Thyroid gland (tissue), 4 donors: ENCODE measurements around the gene RFLNA. TPM values are rescaled to one million over a fixed set of nuclear protein-coding genes. Genes with fewer than 3 reads are reported as not detected.

Experiments
- DNase-seq, 2 donors: peaks; one replicate each; pipeline ENCODE4 v3.0.0-alpha.2; 2019
- H3K27ac ChIP-seq, 3 donors: fragments of 200-600 bp; sonication (generic); 1 replicate in 2 of 3; 2 replicates in 1 of 3; pipeline ENCODE4 v1.5.1; 2016 to 2019; ENCODE audit warnings: mild to moderate bottlenecking in 1 of 3, moderate library complexity in 1 of 3
- H3K27me3 ChIP-seq: fragments of 200-600 bp; sonication (generic); one replicate; pipeline ENCODE4 v1.5.1; 2019
- H3K36me3 ChIP-seq, 2 donors: fragments of 200-600 bp; sonication (generic); one replicate each; pipeline ENCODE4 v1.5.1; 2016 to 2019
- H3K4me1 ChIP-seq, 2 donors: fragments of 200-600 bp; sonication (generic); one replicate each; pipeline ENCODE4 v1.5.1; 2017 to 2019
- H3K4me3 ChIP-seq, 3 donors: fragments of 200-600 bp; sonication (generic); replicated peaks in 1 of 3; 1 replicate in 2 of 3; 2 replicates in 1 of 3; pipeline ENCODE4 v1.5.1; 2016; ENCODE audit warnings: mild to moderate bottlenecking in 1 of 3
- H3K9me3 ChIP-seq: fragments of 200-600 bp; sonication (generic); one replicate; pipeline ENCODE4 v1.5.1; 2017
- POLR2A ChIP-seq, 2 donors: fragments of 450-650 bp; IDR thresholded peaks; one replicate each; pipeline ENCODE4 v1.6.1; 2017; ENCODE audit warnings: antibody characterized with exemption in 2 of 2, mild to moderate bottlenecking in 2 of 2, moderate library complexity in 1 of 2
- WGBS, 2 donors: methylation state at CpG; one replicate each; pipeline ENCODE4 v1.1.5; 2017; 5-methylcytosine and 5-hydroxymethylcytosine counted together
- intact Hi-C: fragments of 100-400 bp; cut with DNase I; formaldehyde crosslinking; loops from one replicate; pipeline ENCODE4 v1.15.1; 2023
- total RNA-seq, 4 donors: library from RNA; depleted of rRNA; stranded (reverse); fragments of >200 nt; gene quantifications; one replicate each; pipeline ENCODE4 v1.2.3, GENCODE V29; 2016
- TF ChIP-seq, protein P1 (sequence below), 6 experiments: fragments of 200-600 bp in 3 of 6; fragments of 450-650 bp in 3 of 6; sonication (generic) in 3 of 6; IDR thresholded peaks; one replicate each; pipeline ENCODE4 v1.5.1; 2016 to 2019; ENCODE audit warnings: antibody characterized with exemption in 6 of 6, mild to moderate bottlenecking in 2 of 6, inconsistent platforms in 1 of 6, moderate library complexity in 1 of 6

RFLNA gene
- total RNA-seq, 4 donors from 2014 or later: 0.40 to 4.5 TPM; not detected in 2

DNA sequence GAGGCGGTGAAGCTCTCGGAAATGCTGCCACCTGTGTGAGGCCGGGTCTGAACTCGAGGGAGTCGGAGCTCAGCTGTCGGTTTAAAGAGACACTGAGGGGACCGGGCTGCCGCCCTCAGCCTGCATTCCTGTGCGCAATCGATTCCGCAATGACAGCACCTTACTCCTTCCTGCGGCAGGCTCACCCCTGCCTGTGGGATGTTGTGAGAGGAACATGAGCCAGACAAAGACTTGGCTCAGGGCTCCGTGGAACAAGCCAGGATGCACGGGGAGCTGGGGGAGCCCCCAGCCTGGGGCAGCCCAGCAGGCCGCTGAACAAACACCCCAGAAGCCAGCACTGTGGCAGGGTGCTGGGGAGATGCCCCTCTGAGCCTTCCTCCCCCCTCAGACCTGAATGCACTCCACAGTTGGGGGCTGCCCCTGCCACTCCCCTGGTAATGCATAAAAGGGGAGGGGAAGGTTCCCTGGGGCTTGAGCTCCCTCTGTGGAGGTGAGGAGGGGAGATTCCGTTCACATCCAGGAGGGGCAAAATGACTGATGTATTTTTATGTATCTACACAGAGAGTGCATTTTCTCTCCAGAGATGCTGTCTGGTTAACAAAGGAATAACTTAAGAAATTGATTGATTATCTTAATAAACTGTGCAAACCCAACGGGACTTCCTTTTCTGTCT, 20.6 kb downstream of the RFLNA start:
- intact Hi-C loops: loop anchor here (5.0 kb wide), 1 partner anchor 278 kb away; no protein-coding TSS in a partner anchor
- no peak for DNase-seq
- WGBS, 2 donors: 42 to 67% methylated on average over 14 to 17 of the region's 17 CpGs

DNA sequence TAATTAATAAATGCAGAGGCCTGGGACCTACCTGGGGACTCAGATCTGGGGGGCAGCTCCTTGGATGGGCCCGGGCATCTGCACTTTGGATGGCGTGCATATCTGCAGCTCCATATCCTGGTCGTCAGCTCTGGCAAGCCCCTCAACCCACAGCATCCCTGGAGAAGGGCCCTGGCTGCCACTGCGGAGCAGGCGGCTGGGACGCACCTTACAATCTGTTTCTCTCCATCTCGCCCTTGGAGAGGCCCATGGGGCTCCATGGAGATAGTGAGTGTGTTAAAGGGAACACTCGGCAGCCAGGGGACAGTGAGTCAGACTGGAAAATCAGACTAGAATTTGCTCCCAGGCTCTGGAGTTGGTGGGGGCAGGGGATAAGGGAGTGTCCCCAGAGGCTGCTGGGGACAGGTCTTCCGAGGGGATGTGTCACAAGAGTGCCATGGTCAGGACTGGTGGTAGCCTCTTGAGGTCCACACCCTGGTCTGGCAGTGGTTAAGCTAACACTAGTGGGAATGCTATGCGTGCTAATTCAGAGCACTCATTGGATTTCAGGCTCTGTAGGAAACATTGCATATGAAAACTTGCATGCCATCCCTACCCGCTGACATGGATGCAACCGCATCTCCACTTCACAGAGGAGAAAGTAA, 21.5 kb downstream of the RFLNA start:
- H3K27me3 ChIP-seq: no peaks in the 10 kb centered on the region
- 79 to 86% methylated on average over 5 to 11 of the region's 12 CpGs for WGBS, 2 donors

More for the DNA sequence above, 20.6 kb downstream of the RFLNA start:
- no peaks in the 10 kb centered on the region for H3K4me1 ChIP-seq
- no peak overlapping the region for H3K4me3 ChIP-seq
- no peaks in the 10 kb centered on the region for H3K27me3 ChIP-seq
- H3K9me3 ChIP-seq: no peaks in the 10 kb centered on the region
- no peak overlapping the region for H3K27ac ChIP-seq
- TF ChIP-seq, protein P1, sequence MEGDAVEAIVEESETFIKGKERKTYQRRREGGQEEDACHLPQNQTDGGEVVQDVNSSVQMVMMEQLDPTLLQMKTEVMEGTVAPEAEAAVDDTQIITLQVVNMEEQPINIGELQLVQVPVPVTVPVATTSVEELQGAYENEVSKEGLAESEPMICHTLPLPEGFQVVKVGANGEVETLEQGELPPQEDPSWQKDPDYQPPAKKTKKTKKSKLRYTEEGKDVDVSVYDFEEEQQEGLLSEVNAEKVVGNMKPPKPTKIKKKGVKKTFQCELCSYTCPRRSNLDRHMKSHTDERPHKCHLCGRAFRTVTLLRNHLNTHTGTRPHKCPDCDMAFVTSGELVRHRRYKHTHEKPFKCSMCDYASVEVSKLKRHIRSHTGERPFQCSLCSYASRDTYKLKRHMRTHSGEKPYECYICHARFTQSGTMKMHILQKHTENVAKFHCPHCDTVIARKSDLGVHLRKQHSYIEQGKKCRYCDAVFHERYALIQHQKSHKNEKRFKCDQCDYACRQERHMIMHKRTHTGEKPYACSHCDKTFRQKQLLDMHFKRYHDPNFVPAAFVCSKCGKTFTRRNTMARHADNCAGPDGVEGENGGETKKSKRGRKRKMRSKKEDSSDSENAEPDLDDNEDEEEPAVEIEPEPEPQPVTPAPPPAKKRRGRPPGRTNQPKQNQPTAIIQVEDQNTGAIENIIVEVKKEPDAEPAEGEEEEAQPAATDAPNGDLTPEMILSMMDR (IDR thresholded peaks at IDR 0.05): no peak
- TF ChIP-seq POLR2A (IDR thresholded peaks at IDR 0.05): no peak
- H3K36me3 ChIP-seq: no peaks in the 10 kb centered on the region

DNA sequence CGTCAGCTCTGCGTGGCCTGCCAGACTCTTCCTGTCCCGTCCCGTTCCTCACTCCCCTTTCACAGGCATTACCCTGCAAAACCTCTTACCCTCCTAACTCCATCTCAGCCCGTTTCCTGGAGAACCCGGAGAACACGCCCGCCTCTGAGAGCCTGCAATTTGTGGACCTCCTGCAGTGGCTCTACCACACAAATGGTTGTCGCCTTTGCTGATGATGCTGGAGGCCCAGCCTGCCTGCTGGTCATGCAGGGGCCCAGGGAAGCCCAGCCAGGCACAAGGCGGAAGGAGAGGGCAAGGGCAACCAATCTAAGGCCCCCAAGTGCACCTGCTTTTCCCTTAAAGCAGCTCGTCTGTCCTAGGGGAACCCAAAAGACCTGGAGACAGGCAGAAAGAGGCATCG, 22.5 kb downstream of the RFLNA start:
- Histone ChIP-seq H3K4me1 (no peaks in the 10 kb centered on the region), H3K4me3 (no peak overlapping the region), H3K9me3 (no peaks in the 10 kb centered on the region), H3K27ac (no peak overlapping the region), H3K27me3 (no peaks in the 10 kb centered on the region), H3K36me3 (no peaks in the 10 kb centered on the region)
- WGBS, 2 donors: 75 to 86% methylated on average over 10 to 12 of the region's 12 CpGs
- TF ChIP-seq, protein P1 (IDR thresholded peaks at IDR 0.05): no peak
- no peak for TF ChIP-seq POLR2A (IDR thresholded peaks at IDR 0.05)
- intact Hi-C loops: loop anchor here (5.0 kb wide), 1 partner anchor 280 kb away; no protein-coding TSS in a partner anchor
- no peak for DNase-seq

More for the DNA sequence above, 21.5 kb downstream of the RFLNA start:
- Histone ChIP-seq H3K36me3 (no peaks in the 10 kb centered on the region), H3K27ac (no peak overlapping the region), H3K4me3 (no peak overlapping the region), H3K4me1 (no peaks in the 10 kb centered on the region), H3K9me3 (no peaks in the 10 kb centered on the region)
- intact Hi-C loops: loop anchor here (5.0 kb wide), 1 partner anchor 279 kb away; no protein-coding TSS in a partner anchor
- no peak for TF ChIP-seq POLR2A (IDR thresholded peaks at IDR 0.05)
- TF ChIP-seq, protein P1 (IDR thresholded peaks at IDR 0.05): no peak
- DNase-seq: no peak

DNA sequence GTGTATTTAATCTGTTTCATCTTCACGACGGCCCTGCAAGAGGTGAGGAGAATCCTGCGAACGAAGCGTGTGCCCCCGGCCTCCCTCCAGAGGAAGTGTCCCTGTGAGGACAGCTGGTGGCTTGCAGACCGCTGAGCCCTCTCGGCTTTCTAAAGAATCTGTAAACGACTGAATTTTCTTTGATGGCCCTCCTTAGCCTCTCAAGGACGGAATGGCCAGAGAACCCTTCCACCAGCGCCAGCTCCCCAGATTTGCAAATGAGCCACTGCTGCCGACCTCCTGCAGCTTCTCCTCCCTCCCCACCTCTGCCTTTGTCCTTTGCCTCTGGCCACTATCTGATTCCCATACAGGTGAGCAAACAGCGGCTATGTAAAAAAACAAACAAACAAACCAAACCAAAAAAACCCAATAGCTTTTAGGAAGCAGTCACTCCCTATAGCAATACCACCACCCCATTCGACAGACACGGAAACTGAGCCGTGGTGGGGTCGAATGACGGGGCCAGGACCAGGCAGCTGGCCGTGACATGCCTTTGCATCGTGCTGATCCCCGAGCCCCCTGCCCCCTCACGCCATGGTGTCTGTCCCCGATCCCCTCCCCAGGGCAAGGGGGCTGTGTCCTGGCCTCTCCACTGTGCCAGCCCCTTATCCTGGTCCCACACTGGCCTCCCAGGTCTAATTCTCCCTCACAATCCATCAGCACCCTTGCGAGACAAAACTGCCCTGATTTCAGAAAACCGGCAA, 23.6 kb downstream of the RFLNA start:
- H3K27me3 ChIP-seq: no peaks in the 10 kb centered on the region
- WGBS, 2 donors: 54 to 63% methylated on average over 23 to 25 of the region's 25 CpGs
- H3K4me3 ChIP-seq: no peak overlapping the region
- no peak for DNase-seq
- no peaks in the 10 kb centered on the region for H3K9me3 ChIP-seq
- intact Hi-C loops: loop anchor here (5.0 kb wide), 1 partner anchor 281 kb away; no protein-coding TSS in a partner anchor
- TF ChIP-seq, protein P1 (IDR thresholded peaks at IDR 0.05): no peak
- H3K4me1 ChIP-seq: no peaks in the 10 kb centered on the region
- peaks cover under 1% of the 10 kb centered on the region in 2 donors for H3K36me3 ChIP-seq
- no peak overlapping the region for H3K27ac ChIP-seq
